GM19395 (cell line): ENCODE results near the gene FAM89B.

Experiments used
- ATAC-seq: cut with Tn5 transposase; IDR thresholded peaks from one replicate; pipeline ENCODE4 v1.9.1; 2021; ENCODE audit warnings: mild to moderate bottlenecking, moderate library complexity; ENCODE audit not compliant: unreplicated experiment

The FAM89B gene

DNA sequence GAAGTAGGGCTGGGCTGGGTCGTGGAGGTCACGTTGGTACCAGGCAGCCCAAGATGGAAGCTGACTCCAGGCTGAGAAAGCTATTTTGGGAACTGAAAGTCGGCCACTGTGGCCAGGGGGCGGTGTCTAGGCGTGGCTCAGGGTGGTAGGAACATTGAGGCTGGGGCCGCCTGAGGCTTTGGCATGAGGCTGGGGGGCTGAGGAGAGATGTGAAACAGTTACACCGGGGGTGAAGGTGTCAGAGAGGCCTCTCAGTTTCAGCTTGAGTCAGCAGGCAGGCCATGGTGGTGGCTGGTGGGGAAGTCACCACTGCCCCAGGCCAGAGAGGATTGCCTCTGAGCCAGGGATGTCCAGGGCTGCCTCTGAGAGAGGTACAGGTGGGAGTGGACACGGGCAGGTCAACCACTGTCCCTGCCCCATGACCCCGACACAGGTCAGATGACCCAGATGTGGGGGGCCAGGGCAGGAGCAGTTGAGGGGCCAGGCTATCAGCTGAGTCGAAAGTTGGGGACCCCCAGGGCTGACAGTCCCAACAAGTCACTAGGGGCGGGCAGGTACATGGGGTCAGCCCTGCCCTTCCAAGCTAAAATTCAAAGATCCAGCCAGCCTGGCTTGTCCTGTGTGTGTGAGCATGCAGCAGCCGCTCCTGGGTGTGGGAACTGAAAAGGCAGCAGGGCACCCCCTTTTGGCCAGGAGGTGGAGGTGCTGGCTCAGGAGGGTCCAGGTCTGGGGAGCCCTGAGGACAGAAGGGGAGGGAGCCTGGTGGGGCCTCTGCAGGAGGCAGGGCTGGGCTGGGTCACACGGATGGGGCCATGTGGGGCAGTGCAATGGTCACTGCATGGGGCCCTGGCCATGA lies 16.1 kb downstream of the FAM89B start:
- peak; percentile 75 for ATAC-seq

DNA sequence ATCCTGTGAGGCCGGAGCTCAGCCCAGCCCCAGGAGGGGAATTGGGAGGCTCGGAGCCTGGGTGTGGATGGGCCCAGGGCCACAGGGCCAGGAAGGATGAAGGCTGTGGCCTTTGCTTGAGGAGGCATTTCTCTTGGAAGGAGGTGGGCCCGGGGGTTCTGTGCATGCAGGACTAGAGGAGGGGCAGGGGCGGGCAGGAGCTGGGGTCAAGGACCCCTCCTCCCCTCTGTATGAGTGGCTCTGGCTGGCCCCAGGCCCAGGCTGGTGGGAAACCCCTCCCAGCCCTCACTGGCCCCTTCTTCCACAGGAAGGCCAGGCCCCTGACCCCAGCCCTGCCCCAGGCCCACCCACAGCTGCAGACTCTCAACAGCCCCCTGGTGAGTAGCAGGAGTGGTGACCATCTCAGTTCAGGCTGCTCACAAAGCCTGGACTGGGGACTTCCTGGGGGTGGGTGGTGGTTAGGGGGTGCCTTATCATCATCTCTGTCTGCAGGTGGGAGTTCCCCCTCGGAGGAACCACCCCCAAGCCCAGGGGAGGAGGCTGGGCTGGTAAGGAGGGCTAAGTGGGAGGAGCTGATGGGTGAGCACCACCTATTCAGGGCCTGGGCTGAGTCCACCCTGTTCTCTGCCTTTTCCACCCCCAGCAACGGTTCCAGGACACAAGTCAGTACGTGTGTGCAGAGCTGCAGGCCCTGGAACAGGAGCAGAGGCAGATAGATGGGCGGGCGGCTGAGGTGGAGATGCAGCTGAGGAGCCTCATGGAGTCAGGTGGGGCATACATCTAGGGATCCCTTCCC lies 17.3 kb downstream of the FAM89B start:
- no peak for ATAC-seq

DNA sequence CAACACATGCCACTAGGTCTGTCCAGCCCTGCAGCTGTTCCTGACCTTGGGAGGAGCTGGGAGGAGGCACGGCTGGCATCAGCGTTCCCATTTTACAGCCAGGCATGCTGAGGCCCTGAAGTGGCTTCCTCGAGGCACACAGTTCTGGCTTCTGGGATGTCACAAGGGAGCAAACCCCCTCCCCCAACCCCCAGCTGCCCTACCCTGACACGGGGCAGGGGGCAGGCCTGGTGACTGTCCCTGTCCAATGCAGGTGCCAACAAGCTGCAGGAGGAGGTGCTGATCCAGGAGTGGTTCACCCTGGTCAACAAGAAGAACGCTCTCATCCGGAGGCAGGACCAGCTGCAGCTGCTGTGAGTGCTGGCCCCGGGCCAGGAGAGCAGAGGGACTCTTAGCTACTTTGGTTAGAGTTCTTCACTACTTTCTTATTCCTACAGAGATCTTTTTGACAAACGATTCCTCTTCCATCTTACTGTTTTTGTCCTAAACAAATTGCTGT lies 18.0 kb downstream of the FAM89B start:
- ATAC-seq: no peak

DNA sequence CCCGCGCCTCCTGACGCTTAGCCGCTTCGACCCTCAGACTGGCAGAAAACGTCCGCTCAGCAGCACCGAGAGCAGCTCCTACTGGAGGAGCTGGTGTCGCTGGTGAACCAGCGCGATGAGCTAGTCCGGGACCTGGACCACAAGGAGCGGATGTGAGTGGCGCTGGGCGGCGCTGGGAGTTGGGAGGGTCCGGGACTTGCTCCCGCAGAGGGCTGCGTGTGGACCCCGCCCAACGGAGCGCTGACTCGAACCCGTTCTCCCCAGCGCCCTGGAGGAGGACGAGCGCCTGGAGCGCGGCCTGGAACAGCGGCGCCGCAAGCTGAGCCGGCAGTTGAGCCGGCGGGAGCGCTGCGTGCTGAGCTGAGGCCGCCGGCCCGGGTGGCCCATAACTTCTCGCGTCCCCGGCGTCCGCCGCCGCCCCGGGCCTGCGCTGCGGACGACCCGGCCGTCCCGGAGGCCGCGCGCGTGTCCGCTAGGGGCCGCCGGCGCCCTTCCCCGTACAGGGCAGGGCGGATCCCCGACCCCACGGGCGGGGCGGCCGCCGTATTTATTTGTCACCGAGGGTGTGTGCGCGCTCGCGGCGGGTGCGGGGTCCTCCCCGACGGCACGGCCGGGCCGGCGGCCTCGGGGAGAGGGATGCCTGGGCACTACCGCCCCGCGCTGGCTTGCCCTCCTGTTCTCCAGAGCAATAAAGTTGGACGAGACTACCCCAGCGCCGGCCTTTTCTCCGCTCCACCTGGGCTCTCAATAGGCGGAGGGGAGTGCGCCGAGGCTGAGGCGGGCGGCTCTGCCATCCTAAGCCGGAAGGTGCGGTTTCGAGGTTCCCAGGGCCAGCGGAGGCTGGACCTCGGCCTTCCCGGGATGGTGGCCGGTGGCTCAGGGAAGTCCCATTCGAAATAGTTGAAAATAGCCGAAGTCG lies 19.9 kb downstream of the FAM89B start:
- ATAC-seq: no peak

DNA sequence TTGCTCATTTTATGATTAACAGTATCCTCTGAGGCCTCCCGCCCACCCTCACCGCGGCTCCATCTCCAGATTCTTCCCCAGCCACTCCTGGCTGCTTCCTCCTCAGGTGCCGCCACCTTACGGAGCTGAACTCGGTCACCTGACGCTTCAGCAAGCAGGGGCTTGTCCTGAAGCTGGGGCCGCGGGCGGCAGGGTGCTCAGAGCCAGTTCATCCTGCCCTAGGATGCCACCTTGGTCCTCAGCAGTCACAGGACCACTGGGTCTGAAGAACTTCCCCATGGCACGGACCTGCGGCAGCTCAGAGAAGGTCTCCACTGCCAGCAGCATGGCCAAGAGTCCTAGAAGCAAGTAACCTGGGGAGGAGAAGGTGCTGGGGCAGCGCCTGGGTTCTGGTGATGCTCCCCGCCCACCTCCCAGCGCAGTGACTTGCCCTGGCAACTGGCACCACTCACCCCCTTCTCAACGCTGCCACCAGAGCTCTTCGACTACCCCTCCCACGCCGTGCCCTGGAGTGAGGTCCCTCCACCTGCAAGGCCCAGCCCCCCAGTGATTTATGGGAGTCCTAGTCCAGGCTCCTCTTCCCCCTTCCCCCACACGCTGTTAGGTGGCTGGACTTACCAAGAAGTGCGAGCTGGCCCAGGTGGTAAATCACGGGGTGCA lies 20.6 kb downstream of the FAM89B start:
- no peak for ATAC-seq

DNA sequence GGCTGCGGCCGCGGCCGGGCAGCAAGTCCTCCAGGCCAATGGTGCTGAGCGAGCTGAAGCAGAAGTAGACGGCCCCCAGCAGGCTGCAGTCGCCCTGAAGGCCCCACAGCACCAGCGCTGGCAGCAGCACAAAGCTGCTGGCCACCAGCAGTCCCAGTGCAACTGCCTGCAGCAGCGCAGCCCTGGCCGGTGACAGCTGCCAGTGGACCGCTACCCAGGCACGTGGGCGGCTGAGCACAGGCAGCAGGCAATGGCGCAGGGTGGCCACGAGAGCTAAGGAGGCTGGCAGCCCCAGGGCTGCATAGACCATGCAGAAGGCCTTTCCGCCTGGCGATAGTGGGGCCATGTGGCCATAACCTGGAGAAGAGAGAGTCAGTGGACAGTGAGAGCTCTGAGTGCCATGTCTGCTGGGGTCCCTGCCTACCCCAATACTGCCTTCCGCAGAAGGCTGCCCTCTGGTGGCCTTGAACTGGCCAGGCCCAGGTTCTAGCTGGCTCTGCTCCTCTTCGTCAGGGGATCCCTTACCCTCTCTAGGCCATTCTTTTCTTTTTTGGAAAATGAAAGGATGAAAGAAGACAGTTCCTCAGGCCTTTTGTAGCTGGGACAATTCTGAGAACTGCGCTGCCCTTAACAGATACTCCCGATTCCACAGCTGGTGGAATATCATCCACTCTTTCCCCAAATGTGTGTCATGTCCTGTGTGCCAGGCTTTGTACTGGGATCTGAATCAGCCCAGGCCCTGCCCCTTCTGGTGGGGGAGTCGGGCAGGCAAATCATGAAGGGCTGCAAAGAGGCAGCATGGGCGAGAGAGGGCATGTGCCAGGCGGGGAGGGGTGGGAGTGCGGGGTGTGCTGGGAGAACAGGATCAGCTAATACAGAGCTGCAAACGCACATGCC lies 21.4 kb downstream of the FAM89B start:
- ATAC-seq: no peak

DNA sequence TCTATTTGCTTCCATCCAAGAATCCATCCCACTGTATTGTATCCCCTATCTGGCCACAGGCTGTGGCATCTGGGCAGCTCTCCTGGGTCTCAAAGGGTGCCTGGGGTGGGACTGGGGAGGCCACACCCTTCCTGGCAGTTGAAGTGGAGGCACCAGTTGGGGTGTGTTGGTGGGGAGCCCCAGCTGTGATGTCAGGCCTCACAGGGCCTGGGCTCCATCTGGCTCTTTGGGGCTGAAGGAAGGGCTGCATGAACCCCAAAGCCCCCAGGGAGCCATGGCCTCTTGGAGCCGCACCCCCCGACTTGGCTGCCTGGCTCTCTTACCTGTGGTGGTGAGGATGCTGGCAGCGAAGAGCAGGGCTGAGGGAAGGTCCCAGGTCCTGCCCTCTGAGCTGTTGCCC lies 22.8 kb downstream of the FAM89B start:
- no peak for ATAC-seq

DNA sequence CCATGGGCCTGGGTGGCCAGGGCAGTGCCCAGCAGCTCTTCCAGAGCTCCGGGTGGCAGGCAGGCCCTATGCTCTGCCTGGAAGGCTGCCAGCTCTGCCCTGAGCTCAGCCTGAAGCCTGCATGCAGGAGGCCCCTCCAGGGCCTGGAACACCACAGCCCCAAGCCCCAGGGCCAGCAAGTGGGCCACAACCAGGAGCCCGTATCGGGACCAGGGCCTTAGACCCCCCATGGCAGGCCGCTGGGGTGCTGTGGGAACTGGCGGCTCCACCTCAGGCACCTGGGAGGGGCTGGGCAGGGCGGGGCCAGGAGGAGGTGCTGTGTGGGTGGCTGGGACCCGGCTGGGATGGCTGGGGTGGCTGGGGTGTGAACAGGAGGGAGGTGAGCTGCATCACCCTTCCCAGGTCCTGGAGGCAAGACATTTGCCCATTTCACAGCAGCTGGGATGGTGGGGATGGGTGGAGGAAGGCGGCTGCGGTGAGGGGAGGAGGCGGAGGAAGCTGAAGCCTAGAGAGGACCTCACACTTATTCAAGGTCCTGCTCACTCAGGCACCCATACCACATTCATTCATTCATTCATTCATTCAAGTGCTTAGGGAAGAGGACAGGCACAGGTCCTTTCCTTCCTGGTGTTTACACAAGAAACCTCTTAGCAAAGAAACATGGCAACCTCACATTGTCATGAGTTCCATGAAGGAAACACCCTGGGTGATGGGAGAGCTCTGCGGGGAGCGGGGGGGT lies 23.4 kb downstream of the FAM89B start, which contains the start of gene KCNK7:
Gene KCNK7, minus strand, starts transcription at position 258 of the 739 bp plus-strand sequence. Its CDS starts 28 bp downstream, at position 230.
- ATAC-seq: no peak

DNA sequence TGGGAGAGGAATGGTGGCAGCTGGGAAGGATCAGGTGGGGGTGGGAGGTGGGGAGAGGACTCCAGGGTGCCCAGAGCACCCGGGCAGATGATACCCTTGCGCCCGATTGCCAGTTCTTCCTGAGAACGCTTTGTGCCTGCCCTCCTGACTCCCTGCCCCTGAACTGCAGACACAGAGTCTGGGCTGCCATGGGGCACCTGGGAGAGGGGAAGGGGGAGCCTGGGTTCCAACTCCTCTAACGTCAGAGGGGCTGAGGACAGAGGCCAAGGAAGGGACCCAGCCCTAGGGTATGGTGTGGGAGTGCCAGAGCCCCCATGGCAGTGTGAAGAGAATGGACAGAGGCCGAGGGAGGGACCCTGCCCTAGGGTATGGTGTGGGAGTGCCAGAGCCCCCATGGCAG lies 24.2 kb downstream of the FAM89B start:
- no peak for ATAC-seq

DNA sequence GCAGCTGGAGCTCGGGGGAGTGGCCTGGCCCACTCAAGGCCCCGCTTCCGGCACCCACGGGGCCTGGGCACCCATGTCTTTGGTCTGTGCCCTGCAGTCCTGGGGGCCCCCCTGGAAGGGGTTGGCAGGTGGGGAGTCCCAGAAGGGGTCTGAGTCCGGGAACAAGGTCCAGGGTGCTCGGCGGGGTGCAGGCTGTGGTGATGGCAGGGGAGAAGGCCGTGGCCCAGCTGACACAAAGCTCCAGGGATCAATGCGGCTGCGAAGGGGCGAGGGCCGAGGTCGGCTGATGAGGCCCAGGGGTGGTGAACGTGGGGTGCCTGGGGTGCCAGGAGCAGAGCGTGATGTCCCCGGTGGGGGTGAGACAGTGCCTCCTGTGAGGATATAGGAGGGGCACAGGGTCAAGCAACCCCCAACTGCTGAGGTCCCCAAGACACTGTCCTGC lies 25.9 kb downstream of the FAM89B start:
- ATAC-seq: no peak

DNA sequence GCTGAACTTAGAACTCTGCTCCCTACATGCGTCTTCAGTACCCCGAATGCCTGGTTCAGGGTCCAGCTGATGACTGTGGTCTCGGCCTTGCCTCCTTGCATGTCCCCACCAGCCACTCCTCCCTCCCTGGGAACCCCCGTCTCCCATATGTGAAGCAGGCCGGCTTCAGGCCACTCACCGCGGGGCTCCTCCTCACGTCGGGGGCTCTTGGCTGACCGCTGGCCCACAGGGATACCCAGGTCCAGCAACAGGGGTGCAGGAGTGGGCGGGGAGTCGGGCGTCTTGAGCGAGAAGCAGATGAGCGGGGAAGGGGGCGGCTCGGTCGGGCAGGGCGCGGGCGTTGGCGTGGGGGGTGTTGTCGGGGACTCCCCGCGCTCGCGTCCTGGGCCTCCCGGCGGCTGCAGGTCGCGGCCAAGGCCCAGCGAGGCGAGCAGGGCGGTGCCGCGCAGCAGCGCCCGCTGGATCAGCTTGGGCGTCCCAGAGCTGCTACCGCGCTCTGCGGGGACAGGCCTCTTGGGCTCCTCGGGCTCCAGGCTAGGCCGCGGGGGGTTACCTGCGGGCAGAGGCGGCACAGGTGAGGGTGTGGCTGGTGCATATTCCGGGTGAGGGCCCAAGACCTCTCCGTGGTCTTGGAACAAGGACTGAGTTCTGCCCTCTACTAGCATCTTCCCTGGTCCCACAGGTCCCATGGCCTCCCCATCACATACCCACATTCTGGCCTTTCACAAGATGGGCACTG lies 27.0 kb downstream of the FAM89B start:
- ATAC-seq: no peak

DNA sequence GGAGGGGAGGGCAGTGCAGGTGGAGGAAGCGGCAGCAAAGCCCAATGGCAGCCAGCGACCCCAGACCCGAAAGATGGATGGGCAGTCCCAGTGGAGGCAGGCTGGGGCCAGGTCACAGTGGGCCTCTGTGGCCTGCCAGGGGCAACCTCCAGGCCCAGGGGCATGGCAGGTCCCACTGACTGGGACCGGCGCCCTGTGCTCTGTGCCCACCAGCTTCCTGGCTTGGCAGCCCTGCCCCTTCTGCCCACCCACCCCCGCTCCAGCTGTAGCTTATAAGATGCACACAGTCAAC lies 27.6 kb downstream of the FAM89B start:
- no peak for ATAC-seq

DNA sequence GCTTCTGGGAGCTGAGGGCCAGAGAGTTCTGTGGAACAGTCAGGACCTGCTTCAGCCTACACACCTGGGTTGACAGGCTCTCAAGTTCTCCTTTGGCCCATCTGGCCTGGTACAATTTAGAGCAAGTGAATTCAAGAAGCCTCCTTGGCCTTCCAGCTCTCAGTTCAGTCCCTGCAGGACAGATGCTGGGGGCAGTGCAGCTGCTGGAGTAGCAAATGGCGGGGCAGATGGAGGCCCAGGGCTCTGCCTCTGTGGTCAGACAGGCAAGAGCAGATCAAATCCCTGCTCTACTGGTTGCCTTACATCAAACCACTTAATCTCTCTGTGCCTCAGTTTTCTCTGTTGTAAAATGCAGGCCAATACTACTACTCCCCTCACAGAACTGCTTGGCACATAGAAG lies 31.9 kb downstream of the FAM89B start:
- no peak for ATAC-seq

DNA sequence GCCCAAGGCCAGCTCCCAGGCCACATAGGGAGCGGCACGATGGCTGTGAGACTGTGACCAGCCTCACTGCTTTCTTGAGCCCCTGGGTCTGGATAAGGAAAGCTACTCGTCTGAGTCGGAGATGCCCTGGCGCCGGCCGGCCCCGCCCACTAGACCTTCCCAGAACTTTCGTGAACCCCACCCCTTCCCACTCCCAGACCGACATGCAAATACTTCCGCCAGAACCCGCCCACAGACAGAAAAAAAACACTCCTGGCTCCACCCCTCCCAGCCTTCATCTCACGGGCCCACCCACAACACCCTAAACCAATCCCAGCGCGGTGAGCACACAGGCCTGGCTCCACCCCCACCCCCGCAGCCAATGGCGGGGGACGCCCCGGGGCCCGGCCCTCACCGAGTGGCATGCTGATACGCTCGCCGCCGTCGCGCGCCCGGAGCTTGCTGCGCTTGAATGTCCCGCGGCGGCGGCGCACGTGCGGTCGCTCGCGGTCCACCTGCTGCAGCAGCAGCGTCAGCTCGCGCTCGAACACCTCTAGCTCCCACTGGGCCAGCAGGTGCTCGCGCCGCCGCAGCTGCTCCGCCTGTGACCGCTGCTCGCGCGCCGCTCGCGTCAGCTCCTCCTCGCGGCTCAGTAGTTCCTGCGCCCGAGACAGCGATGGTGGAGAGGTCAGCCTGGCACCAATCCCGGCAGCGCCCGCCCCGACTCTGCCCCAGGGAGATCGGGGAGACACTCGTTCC lies 34.7 kb downstream of the FAM89B start:
- no peak for ATAC-seq

DNA sequence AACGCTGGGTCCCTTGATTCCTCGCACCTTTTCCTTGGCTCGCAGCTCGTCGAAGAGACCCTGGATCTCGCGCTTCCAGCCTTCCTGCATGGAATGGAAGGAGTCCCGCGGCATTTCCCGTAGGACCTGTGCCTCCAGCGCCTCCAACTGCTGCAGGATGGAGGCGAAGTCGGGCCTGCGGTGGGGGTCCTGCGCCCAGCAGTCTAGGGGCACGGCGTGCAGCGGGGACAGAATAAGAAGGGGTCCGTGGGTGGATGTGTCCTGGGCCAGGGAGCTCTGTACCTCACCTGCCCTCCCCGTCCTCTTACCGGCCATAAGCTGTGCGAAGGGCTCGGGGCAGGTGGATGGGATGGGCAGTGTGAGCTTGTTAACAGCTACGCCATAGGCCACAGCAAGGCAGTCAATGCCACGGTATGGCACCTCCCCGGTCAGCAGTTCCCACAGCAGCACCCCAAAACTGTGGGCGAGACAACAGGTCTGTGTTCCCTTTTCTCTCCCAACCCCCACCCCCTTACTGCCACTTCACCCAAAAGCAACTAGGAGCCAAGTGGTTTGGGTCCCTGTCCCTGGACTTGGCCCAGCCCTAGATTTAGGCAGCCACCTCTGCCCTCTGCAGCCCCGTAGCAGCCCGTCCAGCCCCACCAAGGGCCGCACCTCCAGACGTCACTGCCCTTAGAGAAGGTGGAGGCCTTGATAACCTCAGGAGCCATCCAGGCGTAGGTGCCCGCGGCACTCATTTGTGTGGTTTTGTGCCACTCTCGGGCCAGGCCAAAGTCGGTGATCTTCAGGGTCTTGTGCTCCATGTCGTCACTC lies 35.5 kb downstream of the FAM89B start:
- no peak for ATAC-seq

DNA sequence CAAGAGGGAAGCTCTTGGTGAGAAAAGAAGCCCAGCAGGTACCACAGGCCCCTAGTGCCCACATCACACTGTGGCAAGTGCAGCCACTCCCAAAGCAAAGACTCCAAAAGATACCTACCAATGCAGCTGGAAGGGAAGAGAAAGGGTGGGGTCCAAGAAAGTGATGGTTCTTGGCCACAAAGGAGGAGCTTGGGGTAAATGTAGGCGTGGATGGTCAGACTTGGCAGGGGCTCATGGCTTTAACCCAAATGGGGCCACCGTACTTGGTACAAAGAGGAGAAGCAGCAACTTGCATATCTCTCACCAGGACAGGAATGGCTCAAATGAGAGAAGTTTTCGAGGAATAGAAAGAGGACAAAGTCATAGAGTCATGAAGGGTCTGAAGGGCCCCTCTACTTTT lies 36.9 kb downstream of the FAM89B start:
- ATAC-seq: no peak

DNA sequence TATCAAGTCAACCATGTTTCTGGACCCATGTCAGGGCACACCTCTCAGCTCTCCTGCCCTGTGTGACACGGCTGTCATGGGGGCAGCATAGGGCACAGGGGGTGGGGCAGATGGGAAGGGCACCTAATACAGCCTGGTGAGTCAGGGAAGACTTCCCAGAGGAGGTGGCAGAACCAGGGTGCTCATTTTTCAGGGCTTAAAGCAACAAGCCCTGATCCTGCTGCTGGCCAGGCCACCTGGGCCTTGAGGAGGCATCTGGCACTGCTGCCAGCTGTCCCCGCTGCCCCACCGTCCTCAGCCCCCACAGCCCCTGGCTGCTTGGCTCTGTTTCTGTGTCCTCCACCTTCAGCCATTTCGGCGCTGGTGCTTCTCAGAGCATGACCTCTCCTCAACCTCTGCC lies 37.3 kb downstream of the FAM89B start:
- ATAC-seq: no peak
